ENCODE measurements around the gene SYDE2. TPM values are rescaled to one million over a fixed set of nuclear protein-coding genes. Genes with fewer than 3 reads are reported as not detected.

Gene SYDE2
- total and polyA plus RNA-seq, 2 donors (not counting 1 experiment from before 2014, with no cell fraction given) = 0.25 to 0.89 TPM

- H2AFZ ChIP-seq (ENCODE audit: insufficient read depth, low read depth, low read length, poor library complexity, severe bottlenecking) = no peak overlapping the region
- H3K4me1 ChIP-seq (ENCODE audit: control insufficient read depth in 2 of 2, insufficient read depth in 2 of 2, low read length in 2 of 2) = no peaks in the 10 kb centered on the region
- Mint-ChIP-seq H3K27me3 (peaks cover 16% of the 10 kb centered on the region), H3K4me3 (no peak overlapping the region), H3K9me3 (ENCODE audit: insufficient read depth) (no peaks in the 10 kb centered on the region), H3K27ac (no peak overlapping the region), H3K4me1 (no peaks in the 10 kb centered on the region)
- CTCF ChIA-PET = no interaction called here
- peaks cover 0 to 2% (median 0%) of the 10 kb centered on the region in 4 experiments for H3K27me3 ChIP-seq (replicated peaks in 1 of 4; ENCODE audit: control extremely low read depth in 1 of 4, control insufficient read depth in 3 of 4, insufficient read depth in 4 of 4, low read length in 3 of 4)
- H3K9ac ChIP-seq (ENCODE audit: low read length) = no peak overlapping the region
- H3K4me2 ChIP-seq (replicated peaks; ENCODE audit: low read depth, low read length, poor library complexity, severe bottlenecking) = no peak overlapping the region
- H3K27ac ChIP-seq (ENCODE audit: low read length in 2 of 2) = no peak overlapping the region
- H3K9me3 ChIP-seq (ENCODE audit: control extremely low read depth in 1 of 3, control insufficient read depth in 2 of 3, insufficient read depth in 1 of 3, low read length in 2 of 3) = no peaks in the 10 kb centered on the region
- DNase-seq = no peak
- H3K4me3 ChIP-seq (ENCODE audit: control extremely low read depth in 1 of 5, extremely low read depth in 1 of 5, insufficient read depth in 1 of 5, low read depth in 2 of 5, low read length in 4 of 5) = no peak overlapping the region
- intact Hi-C loops (cut with micrococcal nuclease) = no loop called here
- H3K79me2 ChIP-seq (ENCODE audit: control insufficient read depth, insufficient read depth, low read length) = no peaks in the 10 kb centered on the region
- ATAC-seq (ENCODE audit: low read depth) = no peak
- WGBS (ENCODE audit: insufficient coverage) = 78% methylated on average over 1 of the region's 4 CpGs
- H3K36me3 ChIP-seq (replicated peaks in 1 of 2; ENCODE audit: control extremely low read depth in 1 of 2, control insufficient read depth in 1 of 2, extremely low read depth in 1 of 2, insufficient read depth in 2 of 2, low read length in 1 of 2) = no peaks in the 10 kb centered on the region
- TF ChIP-seq EZH2 (IDR thresholded peaks at IDR 0.05; ENCODE audit: borderline replicate concordance, insufficient read depth, low read depth, low read length, poor library complexity, severe bottlenecking) (no peak), CTCF (IDR thresholded peaks at IDR 0.05) (no peak)
- POLR2A ChIA-PET = no interaction called here
- no peaks in the 10 kb centered on the region for H4K20me1 ChIP-seq (ENCODE audit: control insufficient read depth, insufficient read depth, low read length, poor library complexity, severe bottlenecking)
These were observed 68.6 kb downstream of the SYDE2 start for GRCh38 chr1:85132078-85132720.

- intact Hi-C loops (cut with micrococcal nuclease) = no loop called here
- Histone ChIP-seq H3K4me1 (ENCODE audit: control insufficient read depth in 2 of 2, insufficient read depth in 2 of 2, low read length in 2 of 2) (no peaks in the 10 kb centered on the region), H3K4me2 (replicated peaks; ENCODE audit: low read depth, low read length, poor library complexity, severe bottlenecking) (no peak overlapping the region), H3K79me2 (ENCODE audit: control insufficient read depth, insufficient read depth, low read length) (no peaks in the 10 kb centered on the region), H3K27me3 (replicated peaks in 1 of 4; ENCODE audit: control extremely low read depth in 1 of 4, control insufficient read depth in 3 of 4, insufficient read depth in 4 of 4, low read length in 3 of 4) (peaks cover 0 to 2% (median 0%) of the 10 kb centered on the region in 4 experiments), H3K4me3 (ENCODE audit: control extremely low read depth in 1 of 5, extremely low read depth in 1 of 5, insufficient read depth in 1 of 5, low read depth in 2 of 5, low read length in 4 of 5) (no peak overlapping the region), H2AFZ (ENCODE audit: insufficient read depth, low read depth, low read length, poor library complexity, severe bottlenecking) (no peak overlapping the region), H3K9ac (ENCODE audit: low read length) (no peak overlapping the region), H3K27ac (ENCODE audit: low read length in 2 of 2) (no peak overlapping the region), H4K20me1 (ENCODE audit: control insufficient read depth, insufficient read depth, low read length, poor library complexity, severe bottlenecking) (no peaks in the 10 kb centered on the region), H3K9me3 (ENCODE audit: control extremely low read depth in 1 of 3, control insufficient read depth in 2 of 3, insufficient read depth in 1 of 3, low read length in 2 of 3) (no peaks in the 10 kb centered on the region), H3K36me3 (replicated peaks in 1 of 2; ENCODE audit: control extremely low read depth in 1 of 2, control insufficient read depth in 1 of 2, extremely low read depth in 1 of 2, insufficient read depth in 2 of 2, low read length in 1 of 2) (no peaks in the 10 kb centered on the region)
- no peak overlapping the region for H3K4me3 Mint-ChIP-seq
- POLR2A ChIA-PET = no interaction called here
- TF ChIP-seq CTCF (IDR thresholded peaks at IDR 0.05) = no peak
- TF ChIP-seq EZH2 (IDR thresholded peaks at IDR 0.05; ENCODE audit: borderline replicate concordance, insufficient read depth, low read depth, low read length, poor library complexity, severe bottlenecking) = no peak
- no peaks in the 10 kb centered on the region for H3K9me3 Mint-ChIP-seq (ENCODE audit: insufficient read depth)
- H3K4me1 Mint-ChIP-seq = no peaks in the 10 kb centered on the region
- no peak overlapping the region for H3K27ac Mint-ChIP-seq
- DNase-seq = no peak
- ATAC-seq (ENCODE audit: low read depth) = no peak
- 75% methylated on average over 1 of the region's 1 CpG for WGBS (ENCODE audit: insufficient coverage)
- CTCF ChIA-PET = no interaction called here
- peaks cover 24% of the 10 kb centered on the region for H3K27me3 Mint-ChIP-seq
These were observed 72.5 kb downstream of the SYDE2 start for GRCh38 chr1:85128316-85128715.

Measured in B cell (primary cell).